Uterus (tissue), 2 donors: ENCODE data around the gene FAM110A.
"Not testable (repeated sequence)": the region's sequence is repeated elsewhere in the genome, so short reads cannot be mapped to it uniquely, and the experiment has no call there.

Experiments used
- POLR2A ChIP-seq, 2 donors: fragments of 450-650 bp; IDR thresholded peaks; one replicate each; pipeline ENCODE4 v1.6.1; 2016; ENCODE audit warnings: antibody characterized with exemption in 2 of 2, mild to moderate bottlenecking in 1 of 2, moderate library complexity in 1 of 2
- TF ChIP-seq, protein P1 (sequence below), 4 experiments: fragments of 200-600 bp in 2 of 4; fragments of 450-650 bp in 2 of 4; sonication (generic) in 2 of 4; IDR thresholded peaks; one replicate each; pipeline ENCODE4 v1.5.1; 2016 to 2019; ENCODE audit warnings: antibody characterized with exemption in 4 of 4, mild to moderate bottlenecking in 2 of 4, moderate library complexity in 1 of 4

GRCh38 chr20:811776-812434 lies 21.6 kb upstream of the FAM110A start:
- TF ChIP-seq, protein P1, sequence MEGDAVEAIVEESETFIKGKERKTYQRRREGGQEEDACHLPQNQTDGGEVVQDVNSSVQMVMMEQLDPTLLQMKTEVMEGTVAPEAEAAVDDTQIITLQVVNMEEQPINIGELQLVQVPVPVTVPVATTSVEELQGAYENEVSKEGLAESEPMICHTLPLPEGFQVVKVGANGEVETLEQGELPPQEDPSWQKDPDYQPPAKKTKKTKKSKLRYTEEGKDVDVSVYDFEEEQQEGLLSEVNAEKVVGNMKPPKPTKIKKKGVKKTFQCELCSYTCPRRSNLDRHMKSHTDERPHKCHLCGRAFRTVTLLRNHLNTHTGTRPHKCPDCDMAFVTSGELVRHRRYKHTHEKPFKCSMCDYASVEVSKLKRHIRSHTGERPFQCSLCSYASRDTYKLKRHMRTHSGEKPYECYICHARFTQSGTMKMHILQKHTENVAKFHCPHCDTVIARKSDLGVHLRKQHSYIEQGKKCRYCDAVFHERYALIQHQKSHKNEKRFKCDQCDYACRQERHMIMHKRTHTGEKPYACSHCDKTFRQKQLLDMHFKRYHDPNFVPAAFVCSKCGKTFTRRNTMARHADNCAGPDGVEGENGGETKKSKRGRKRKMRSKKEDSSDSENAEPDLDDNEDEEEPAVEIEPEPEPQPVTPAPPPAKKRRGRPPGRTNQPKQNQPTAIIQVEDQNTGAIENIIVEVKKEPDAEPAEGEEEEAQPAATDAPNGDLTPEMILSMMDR (IDR thresholded peaks at IDR 0.05), result not testable (repeated sequence)
- TF ChIP-seq POLR2A (IDR thresholded peaks at IDR 0.05), result not testable (repeated sequence)
